SK-N-SH treated with all-trans-retinoic acid at 6 μM for 48 hours (cell line): ENCODE measurements around the gene SYTL4.

Experiments
- ARNTL ChIP-seq: fragments of 450-650 bp; formaldehyde crosslinking; IDR thresholded peaks from 2 replicates; pipeline ENCODE4 v1.5.0; 2020; ENCODE audit warnings: low read depth, mild to moderate bottlenecking, moderate library complexity, borderline replicate concordance
- BACH2 ChIP-seq: fragments of 250-450 bp; sonication (Bioruptor Pico); IDR thresholded peaks from 2 replicates; pipeline ENCODE4 v1.9.0; 2021; ENCODE audit warnings: mild to moderate bottlenecking, borderline replicate concordance
- CREB5 ChIP-seq: fragments of 250-450 bp; sonication (Bioruptor Pico); IDR thresholded peaks from 2 replicates; pipeline ENCODE4 v1.5.1; 2020; ENCODE audit warnings: low read depth, mild to moderate bottlenecking, moderate library complexity
- CSRNP3 ChIP-seq: fragments of 250-450 bp; sonication (Bioruptor Pico); IDR thresholded peaks from 2 replicates; pipeline ENCODE4 v1.5.1; 2021; ENCODE audit warnings: mild to moderate bottlenecking, moderate library complexity
- GLIS3 ChIP-seq: fragments of 250-450 bp; sonication (Bioruptor Pico); IDR thresholded peaks from 2 replicates; pipeline ENCODE4 v1.5.0; 2020; ENCODE audit warnings: mild to moderate bottlenecking, moderate library complexity
- ISL1 ChIP-seq: fragments of 250-450 bp; sonication (Bioruptor Pico); IDR thresholded peaks from 2 replicates; pipeline ENCODE4 v2.1.2; 2022; ENCODE audit warnings: mild to moderate bottlenecking, moderate library complexity
- PATZ1 ChIP-seq: fragments of 250-450 bp; sonication (Bioruptor Pico); IDR thresholded peaks from 2 replicates; pipeline ENCODE4 v1.8.0; 2020; ENCODE audit warnings: mild to moderate bottlenecking, moderate library complexity, borderline replicate concordance
- POU6F1 ChIP-seq: fragments of 250-450 bp; sonication (Bioruptor Pico); IDR thresholded peaks from 2 replicates; pipeline ENCODE4 v1.8.0; 2021; ENCODE audit warnings: low read depth, mild to moderate bottlenecking, moderate library complexity, borderline replicate concordance
- TSHZ2 ChIP-seq: fragments of 250-450 bp; sonication (Bioruptor Pico); IDR thresholded peaks from 2 replicates; pipeline ENCODE4 v1.5.0; 2020; ENCODE audit warnings: mild to moderate bottlenecking, moderate library complexity
- ZFP3 ChIP-seq: fragments of 250-450 bp; sonication (Bioruptor Pico); IDR thresholded peaks from 2 replicates; pipeline ENCODE4 v1.5.0; 2020; ENCODE audit warnings: mild to moderate bottlenecking, moderate library complexity
- ZFP30 ChIP-seq: fragments of 450-650 bp; formaldehyde crosslinking; IDR thresholded peaks from 2 replicates; pipeline ENCODE4 v1.5.0; 2022; ENCODE audit warnings: mild to moderate bottlenecking, moderate library complexity
- ZNF8 ChIP-seq: fragments of 450-650 bp; formaldehyde crosslinking; IDR thresholded peaks from 2 replicates; pipeline ENCODE4 v1.5.0; 2020; ENCODE audit warnings: mild to moderate bottlenecking, moderate library complexity

- no peak for TF ChIP-seq PATZ1
- no peak for TF ChIP-seq ZNF8
- no peak for TF ChIP-seq CREB5
- TF ChIP-seq CSRNP3, result no peak
- TF ChIP-seq ISL1 (CRISPR knock-in tag), result no peak
- no peak for TF ChIP-seq ZFP3 (CRISPR knock-in tag)
- no peak for TF ChIP-seq POU6F1 (CRISPR knock-in tag)
- no peak for TF ChIP-seq ZFP30 (CRISPR knock-in tag)
- TF ChIP-seq GLIS3, result no peak
- TF ChIP-seq TSHZ2 (CRISPR knock-in tag), result no peak
- TF ChIP-seq ARNTL (CRISPR knock-in tag), result no peak
- TF ChIP-seq BACH2, result no peak
Measured at GRCh38 chrX:100743009-100743607, 11.2 kb upstream of the SYTL4 start.
